Amniotic epithelial cell (primary cell): ENCODE measurements around the gene SERPINB2.

Experiments
- DNase-seq: peaks from one replicate; pipeline ENCODE4 v3.0.0-alpha.2; 2010; ENCODE audit warnings: low read depth

Gene SERPINB2, protein sequence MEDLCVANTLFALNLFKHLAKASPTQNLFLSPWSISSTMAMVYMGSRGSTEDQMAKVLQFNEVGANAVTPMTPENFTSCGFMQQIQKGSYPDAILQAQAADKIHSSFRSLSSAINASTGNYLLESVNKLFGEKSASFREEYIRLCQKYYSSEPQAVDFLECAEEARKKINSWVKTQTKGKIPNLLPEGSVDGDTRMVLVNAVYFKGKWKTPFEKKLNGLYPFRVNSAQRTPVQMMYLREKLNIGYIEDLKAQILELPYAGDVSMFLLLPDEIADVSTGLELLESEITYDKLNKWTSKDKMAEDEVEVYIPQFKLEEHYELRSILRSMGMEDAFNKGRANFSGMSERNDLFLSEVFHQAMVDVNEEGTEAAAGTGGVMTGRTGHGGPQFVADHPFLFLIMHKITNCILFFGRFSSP

DNA sequence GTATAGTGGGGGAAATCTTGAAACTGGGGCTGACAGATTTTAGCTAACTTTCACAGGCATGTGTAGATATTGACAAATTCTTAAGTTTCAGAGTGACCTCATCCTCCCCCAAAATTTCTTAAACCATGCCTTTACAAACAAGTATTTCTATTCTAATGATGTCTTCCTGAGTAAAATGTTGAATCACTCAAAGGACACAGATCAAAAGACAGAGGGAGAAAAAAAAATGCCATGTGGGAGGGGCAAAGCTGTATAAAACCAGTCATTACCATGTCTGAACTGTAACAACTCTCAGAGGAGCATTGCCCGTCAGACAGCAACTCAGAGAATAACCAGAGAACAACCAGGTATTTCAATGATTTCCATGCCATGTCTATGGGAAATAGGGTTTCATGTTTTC is at the start of gene SERPINB2:
SERPINB2 (plus strand) TSS at position 282 of the 400 bp plus-strand sequence. CDS start 3,740 bp downstream, outside the sequence.
- peak; percentile 26 for DNase-seq

DNA sequence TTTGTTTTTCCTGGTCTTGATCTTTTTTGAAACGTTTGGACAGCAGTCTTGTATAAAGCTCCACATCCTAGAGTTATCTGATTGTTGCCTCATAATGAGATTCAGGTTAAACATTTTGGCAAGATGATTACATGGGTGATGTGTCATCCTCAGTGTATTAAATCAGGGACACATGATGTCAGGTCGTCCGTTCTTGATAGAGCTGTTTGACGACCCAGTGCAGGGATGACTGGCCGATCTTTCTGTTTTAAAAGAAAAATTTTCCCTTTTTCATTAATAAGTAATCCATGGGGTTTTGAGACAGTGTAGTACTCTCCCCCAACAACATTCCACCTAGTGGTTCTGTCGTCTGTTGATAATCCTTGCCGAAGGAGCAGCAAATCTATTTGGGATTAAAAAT is 44.5 kb upstream of the SERPINB2 start:
- DNase-seq, result no peak

DNA sequence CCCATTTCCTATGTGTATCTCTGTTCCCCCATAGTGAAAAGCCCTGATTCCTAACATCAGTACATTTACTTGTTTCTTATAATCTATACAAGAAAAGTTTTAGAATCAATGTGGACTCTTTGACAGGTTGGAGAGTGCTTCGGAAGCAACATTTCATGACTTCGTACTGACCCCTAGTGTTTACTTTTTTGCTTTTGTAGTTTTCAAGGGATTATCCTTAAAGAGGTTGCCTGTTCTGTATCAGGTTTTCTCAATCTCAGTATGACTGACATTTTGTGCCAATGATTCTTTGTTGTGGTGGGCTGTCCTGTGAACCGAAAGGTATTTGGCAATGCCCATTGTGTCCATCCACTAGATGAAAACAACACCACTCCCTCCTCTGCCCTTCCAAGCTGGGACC is 43.3 kb upstream of the SERPINB2 start:
- DNase-seq, result peak; percentile 51

DNA sequence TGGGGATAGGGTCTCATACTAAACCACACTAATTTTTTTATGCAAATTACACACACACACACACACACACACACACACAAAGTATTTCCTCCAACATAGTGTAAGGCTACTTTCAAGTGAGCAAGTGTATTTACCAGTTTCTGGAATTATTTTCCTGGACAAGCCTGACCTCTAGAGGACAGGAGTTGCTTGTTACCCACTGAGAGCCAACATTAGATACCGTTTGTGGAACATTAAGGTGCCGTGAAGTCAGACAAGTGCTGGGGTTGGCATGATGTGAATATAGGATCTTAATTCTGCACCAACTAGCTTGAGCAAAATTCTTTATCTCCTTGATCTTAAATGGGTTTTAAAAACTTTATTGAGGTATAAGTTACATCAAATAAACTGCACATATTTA is 39.3 kb upstream of the SERPINB2 start:
- peak; percentile 65 for DNase-seq

DNA sequence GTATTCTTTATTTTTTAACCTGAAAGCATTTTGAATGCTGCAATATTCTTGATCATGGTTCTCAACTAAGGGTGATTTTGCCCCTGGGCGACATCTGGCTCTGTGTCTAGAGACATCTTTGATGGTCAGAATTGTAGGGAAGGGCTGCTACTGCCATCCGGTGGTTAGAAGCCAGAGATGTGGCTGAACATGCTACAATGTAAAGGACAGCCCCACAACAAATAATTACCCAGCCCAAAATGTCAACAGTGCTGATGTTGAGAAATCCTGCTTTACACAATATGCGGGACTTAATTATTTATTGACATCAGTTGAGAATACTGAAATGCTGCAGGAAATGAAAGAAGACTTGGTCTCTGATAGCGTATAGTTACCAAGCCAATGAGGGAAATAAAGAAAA is 37.5 kb upstream of the SERPINB2 start:
- peak; percentile 38 for DNase-seq

DNA sequence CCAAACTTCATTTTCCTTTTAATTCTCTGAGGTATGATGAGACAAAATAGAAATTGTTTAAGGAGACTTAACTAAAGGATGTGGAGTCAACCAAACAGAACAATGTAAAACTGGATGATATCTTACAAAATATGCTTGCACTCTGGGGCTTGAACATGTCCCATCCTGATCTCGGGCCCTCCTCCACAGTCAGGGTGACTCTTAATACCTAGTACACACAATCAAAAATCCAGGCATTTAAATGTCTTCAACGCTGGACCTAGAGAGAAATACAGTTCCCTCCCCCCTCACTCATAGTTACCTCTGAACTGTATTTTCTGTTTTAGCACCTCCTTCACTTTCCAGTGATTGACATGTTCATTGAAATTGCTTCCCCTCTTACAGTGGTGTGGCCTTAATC is 36.9 kb upstream of the SERPINB2 start:
- no peak for DNase-seq

DNA sequence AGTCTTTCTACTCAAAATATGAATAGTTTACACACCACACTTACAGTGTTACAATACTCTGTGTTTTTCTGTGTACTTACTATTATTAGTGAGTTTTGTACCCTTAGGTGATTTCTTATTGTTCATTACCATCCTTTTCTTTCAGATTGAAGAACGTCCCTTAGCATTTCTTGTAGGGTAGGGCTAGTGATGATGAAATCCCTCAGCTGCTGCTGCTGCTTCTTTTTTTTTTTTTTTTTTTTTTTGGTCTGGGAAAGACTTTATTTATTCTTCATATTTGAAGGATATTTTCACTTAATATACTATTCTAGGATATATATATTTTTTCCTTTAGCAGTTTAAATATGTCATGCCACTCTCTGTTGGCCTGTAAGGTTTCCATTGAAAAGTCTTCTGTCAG is 29.0 kb upstream of the SERPINB2 start:
- no peak for DNase-seq

DNA sequence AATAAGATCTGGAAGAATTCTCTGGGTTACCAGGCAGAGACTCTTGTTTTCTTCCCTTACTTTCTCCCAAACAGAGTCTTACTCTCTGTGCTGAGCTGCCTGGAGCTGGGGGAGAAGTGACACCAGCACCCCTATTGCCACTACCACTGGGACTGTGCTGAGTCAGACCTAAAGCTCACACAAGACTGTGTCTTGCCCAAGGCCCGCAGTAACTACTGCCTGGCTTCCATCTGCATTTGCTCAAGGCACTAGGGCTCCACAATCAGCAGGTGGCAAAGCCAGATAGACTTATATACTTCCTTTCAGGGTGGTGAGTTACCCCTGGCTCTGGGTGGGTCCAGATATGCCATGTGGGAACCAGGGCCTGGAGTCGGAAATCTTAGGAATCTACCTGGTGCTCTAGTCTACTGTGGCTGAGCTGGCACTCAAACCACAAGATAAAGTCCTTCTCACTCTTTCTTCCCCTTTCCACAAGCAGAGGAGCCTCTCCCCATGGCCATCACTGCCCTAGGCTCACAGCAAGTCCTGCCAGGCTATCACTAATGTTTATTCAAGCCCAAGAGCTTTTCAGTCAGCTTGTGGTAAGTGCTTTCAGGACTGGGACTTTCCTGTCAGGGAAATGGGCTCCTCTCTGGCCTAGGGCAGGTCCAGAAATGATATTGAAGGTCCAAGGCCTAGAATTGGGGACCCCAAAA is 27.6 kb upstream of the SERPINB2 start:
- DNase-seq, result no peak

DNA sequence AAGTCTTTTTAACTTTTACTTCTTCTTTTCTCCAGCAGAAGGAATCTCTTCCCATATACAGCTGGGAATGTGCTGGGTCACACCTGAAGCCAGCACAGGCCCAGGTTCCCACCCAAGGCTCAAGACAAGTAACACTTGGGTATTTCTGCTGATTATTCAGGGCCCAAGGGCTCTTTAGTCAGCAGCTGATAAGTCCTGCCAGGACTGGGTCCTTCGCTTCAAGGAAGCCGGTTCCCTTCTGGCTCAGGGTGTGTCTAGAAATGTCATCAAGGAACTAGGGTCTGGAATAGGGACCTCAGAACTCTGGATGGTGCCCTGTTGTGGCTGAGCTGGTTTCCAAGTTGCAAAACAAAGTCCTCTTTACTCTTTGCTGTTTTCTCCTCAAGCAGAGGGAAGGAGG is 27.0 kb upstream of the SERPINB2 start:
- no peak for DNase-seq

DNA sequence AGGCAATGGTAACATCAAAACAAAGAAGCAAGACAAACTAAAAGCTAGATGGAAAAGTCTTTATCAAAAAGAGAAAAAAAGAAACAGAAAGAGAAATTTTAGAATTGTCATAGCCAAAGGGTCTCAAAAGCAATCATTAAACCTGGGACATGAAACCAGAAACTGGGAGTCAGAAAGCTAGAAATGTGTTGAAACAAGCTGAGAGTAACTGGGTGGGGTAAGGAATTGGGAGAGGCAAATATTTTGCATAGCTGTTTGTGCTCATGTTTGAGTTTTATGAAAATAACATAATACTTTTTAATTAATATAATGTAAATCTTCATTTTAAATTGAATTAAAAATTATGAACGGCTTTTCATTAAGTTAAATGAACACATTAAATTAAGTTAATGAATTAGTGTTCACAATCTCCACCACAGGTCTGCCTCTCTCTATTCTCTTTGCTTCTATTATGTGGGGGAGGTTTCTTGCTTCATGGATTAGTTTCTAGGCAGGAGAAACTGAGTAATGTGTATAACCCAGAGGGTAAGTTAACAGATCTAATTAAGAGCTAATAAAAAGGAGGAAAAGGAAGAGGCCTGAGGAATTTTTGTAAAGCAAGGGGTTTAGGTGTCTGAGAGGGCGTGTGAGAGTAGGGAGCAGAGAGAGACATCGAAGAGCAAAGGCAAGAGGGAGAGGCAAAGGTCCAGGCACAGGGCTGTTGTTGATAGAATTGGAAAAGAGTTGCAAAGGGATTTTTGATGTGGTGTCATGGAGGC is 20.0 kb upstream of the SERPINB2 start:
- DNase-seq, result no peak

DNA sequence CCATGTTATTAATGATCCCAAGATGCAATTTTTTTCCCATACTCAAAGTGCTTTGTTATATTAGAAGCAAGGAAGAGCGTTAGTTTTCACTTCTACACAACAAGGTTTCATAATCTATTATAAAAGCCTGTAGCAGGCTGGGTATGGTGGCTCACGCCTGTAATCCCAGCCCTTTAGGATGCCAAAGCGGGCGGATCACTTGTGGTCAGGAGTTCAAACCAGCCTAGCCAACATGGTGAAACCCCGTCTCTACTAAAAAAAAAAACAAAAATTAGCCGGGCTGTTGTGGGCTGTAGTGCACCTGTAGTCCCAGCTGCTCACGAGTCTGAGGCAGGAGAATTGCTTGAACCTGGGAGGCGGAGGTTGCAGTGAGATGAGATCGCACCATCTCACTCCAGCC is 19.0 kb upstream of the SERPINB2 start:
- no peak for DNase-seq

DNA sequence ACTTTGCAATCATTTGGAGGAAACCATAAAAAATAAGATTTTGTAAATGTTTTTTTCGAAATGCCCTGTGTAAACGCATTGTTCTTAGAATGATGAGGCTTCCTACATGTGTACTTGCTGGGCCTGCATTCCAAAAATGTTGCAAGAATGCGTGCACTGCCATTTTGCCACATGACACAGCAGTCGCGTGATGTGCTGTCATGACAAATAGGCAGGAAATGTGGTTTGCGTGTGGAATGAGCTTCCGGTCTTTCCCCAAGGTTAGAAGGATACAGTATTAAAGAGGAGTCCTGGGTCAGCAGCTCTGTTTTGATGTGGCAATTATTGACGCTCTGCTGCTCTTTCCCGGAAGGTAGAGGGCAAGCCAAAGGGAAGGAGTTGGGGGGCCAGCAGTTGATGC is 18.1 kb upstream of the SERPINB2 start:
- peak; percentile 77 for DNase-seq

DNA sequence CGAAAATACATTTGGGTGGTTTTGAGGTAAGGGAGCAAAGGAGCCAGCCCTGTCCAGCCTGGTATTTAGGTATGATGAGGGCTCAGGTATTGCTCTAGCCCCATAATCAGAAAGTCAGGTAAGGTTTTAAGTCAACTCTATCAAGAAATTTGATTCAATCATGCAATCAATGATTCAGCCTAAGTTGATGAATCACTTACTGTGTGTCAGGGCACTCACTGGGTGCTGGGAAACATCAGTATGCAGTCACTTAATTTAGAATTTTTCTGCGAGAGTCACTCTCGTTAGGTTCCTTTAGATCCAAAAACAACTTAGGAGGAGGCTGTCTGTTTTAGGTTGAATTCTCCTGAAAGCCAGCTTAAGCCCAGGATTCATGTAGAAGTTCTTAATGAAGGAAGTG is 17.7 kb upstream of the SERPINB2 start:
- DNase-seq, result no peak

DNA sequence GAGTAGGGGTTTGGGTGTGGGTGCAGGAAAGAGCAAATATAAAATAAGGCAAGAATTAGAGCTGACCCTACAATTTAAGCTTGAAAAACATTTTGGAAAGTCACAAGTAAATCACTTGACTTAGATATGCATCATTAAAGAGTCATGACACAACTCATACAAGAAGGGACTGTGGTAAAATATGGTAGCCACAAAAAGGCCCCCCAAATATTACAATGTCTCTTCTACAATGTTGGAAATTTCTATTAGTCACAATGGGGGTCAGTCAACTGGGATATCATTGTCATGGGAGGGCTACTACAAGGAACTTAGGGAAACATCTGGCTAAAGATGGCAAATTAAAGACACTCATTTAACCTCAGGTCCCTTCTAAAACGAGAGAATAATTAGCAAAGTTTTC is 15.7 kb upstream of the SERPINB2 start:
- no peak for DNase-seq

DNA sequence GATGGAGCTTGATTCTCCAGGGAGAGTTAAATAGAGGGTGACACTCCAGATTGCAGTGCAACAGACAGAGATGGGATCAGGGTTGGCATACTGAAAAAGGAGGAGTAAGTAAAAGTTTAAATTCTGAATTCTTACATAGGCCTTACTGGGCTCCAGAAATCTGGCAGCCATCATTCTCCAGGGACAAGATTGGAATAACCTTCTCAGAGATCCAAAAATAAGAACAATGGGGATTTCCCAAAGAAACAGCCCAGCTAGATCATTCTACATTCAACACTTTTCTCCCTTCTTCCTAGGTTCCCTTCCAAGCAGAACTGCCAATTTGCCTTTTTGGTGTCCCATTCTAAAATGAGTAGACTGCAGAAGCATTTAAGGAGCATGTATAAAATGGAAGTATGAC is 14.9 kb upstream of the SERPINB2 start:
- no peak for DNase-seq

DNA sequence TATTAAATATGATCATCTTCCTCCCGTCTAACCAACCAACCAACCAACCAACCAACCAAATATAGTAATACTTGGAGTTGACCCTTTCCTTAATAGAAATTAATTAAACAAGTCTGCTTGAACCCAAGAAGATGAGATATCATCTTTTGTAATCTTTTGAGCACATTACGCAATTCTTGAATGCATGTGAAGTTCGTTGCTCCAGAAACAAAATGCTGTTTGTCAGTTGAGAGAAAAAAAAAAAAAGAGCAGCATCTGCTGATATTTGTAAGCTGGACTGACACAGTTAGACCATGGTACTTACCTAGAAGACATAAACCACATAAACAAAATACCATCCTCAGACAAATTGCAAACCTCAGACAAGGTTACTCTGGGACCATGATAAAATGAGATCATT is 9.2 kb upstream of the SERPINB2 start:
- DNase-seq, result peak; percentile 95

DNA sequence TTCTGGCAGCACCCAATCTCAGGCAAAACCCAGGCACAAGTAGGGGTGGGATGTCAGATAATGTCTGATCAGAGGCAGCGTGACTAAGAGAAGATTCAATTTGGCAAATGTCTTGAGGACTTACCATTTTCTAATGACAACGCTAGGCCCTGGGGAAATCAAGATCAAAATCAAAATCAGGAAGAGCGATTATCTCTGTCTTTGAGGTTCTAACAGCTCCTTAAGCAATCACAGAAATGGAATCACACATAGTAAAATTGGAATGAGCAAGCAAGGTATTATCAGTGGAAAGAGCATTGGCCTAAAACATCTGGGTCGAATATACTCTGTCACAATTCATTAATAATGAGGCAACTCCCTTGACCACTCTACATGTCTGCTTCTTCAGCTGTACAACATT is 8.6 kb upstream of the SERPINB2 start:
- DNase-seq, result peak; percentile 54

DNA sequence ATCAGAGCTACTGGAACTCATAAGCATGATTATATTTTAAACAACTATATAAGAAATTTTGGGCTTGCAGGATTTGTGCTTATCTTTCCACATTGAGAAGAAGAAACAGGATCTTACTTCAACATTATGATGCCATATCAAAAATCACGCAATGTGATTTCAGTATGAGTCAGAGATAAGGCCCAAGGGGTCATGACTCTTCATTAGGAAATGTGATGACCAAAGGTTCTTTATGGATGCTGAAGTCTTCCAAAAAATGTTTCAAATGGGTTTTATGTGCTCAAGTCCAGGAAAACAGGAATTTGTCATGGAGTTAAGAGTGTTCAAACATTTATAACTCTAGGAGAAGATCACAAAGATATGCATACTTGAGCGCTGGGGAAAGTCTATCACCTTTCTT is 7.8 kb upstream of the SERPINB2 start:
- DNase-seq, result peak; percentile 90

DNA sequence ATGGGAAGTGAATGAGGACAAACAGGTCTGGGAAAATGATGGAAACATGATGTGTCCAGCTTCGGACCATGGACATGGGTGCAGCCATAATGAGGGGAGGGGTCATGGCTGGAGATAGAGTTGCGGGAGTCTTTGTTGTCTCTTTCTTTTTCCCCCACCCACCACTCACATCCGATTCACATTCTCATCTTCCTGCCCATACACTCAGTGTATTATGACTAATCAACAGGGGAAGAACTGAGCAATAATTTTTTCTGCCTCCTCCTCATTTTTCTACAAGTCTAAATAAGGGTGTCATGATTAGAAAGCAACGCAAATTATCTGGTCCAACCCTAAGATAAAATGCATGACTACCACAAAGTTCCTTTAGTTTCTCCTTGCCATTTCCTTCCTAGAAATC is 5.7 kb upstream of the SERPINB2 start:
- peak; percentile 88 for DNase-seq

DNA sequence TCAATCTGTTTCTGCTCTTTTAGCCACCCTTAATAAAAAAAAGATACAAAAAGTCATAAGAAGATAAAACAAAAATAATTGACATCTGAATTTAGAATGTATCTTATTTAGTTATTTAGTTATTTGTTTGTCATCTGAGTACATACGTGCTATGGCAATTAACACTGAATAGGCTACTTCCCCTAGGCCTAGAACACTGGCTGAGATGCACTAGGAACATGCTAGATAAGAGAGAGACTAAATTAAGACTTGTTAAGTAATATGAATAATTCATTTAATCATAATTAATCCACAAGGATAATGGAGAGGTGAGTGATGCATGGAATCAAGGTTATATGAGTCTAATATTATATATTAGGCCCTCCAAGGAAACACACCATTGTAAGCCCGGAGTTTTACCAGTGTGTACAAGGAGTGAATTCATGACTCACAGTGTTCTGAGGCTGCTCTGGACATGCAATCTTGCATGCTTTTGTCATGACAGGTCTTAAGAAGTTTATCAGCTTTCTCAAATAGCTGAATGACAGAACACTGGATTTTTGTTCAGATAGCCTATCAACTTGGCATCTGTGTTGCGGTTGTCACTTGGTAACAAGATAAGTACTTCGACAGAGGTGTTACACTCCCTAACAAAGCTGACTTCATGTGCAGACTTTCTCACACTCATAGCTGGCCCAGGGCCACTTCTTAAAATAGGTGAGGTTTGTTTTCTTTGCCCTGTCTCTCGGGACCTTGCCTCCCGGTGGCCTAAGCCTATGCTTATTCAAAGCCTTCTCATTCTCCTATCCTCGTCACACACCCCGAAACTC is 5.0 kb upstream of the SERPINB2 start:
- DNase-seq, result peak; percentile 100

DNA sequence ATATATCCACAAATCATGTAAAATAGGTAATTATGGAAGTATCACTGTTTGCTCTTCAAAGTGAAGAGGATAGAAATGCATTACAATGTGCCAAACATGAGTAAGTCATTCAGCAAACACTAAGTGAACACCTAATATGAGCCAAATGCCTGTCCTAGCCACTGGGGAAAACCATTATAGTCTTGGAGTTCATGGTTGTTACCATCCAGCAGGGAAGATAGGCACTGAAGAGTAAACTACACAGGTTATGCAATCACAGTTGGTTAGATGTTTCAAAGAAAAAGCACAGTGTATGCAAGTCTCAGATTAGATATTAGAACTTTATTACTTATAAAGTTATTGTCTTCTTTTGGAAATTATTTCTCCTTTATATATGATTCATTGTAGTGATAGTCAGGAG is 3.9 kb upstream of the SERPINB2 start:
- peak; percentile 59 for DNase-seq
